ENCODE measurements around the gene POLD2. TPM values are rescaled to one million over a fixed set of nuclear protein-coding genes. Genes with fewer than 3 reads are reported as not detected.

POLD2 gene
- total and polyA plus RNA-seq, 2 of the 4 experiments (the other 2 are of a cell fraction) = 142 to 163 TPM

GRCh38 chr7:44102846-44103565 is 20.3 kb downstream of the POLD2 start:
- Histone ChIP-seq H3K36me3 (ENCODE audit: control insufficient read depth, insufficient read depth, low read length) (no peaks in the 10 kb centered on the region), H4K5ac (ENCODE audit: low read depth, low read length) (no peak overlapping the region), H3K27ac (ENCODE audit: insufficient read depth, low read length) (no peak overlapping the region), H4K91ac (ENCODE audit: insufficient read depth, low read depth, low read length) (no peak overlapping the region), H3K4ac (ENCODE audit: low read depth, low read length) (peak overlapping the region; percentile 79), H4K20me1 (ENCODE audit: insufficient read depth, low read length) (no peaks in the 10 kb centered on the region), H2BK5ac (ENCODE audit: low read depth, low read length, poor library complexity, severe bottlenecking) (no peak overlapping the region), H2AK9ac (replicated peaks; ENCODE audit: low read depth, low read length, poor library complexity) (peak overlapping the region; percentile 33), H4K8ac (ENCODE audit: low read depth in 2 of 2, low read length in 2 of 2) (no peak overlapping the region), H2BK20ac (ENCODE audit: low read depth, low read length) (no peak overlapping the region; the same call in 1 of the 2 replicates), H3K23ac (ENCODE audit: low read depth, low read length) (no peak overlapping the region), H3K27me3 (ENCODE audit: control insufficient read depth, insufficient read depth, low read length) (no peaks in the 10 kb centered on the region), H3K4me3 (ENCODE audit: insufficient read depth, low read depth, low read length) (no peak overlapping the region), H3K9me1 (ENCODE audit: insufficient read depth, low read length) (peaks cover 25% of the 10 kb centered on the region), H3K9ac (ENCODE audit: low read depth, low read length) (no peak overlapping the region), H2AK5ac (ENCODE audit: low read depth, low read length) (peak overlapping the region; percentile 56), H3K79me1 (ENCODE audit: low read depth in 1 of 2, low read length in 2 of 2) (no peaks in the 10 kb centered on the region; a peak in 1 of 4 replicates), H3K18ac (ENCODE audit: low read depth, low read length) (no peak overlapping the region), H3K56ac (ENCODE audit: extremely low read depth, insufficient read depth, low read length) (no peak overlapping the region), H3K4me2 (ENCODE audit: low read depth, low read length) (no peak overlapping the region), H3K4me1 (ENCODE audit: control insufficient read depth, insufficient read depth, low read length) (peaks cover 36% of the 10 kb centered on the region), H2AFZ (replicated peaks; ENCODE audit: low read length, poor library complexity) (peak overlapping the region; percentile 70), H2BK15ac (ENCODE audit: low read depth, low read length) (no peak overlapping the region), H3K9me3 (ENCODE audit: control insufficient read depth, insufficient read depth, low read length) (no peaks in the 10 kb centered on the region), H3K14ac (replicated peaks; ENCODE audit: low read depth, low read length) (peak overlapping the region; percentile 63; the same call in 1 of the 2 replicates), H2BK120ac (ENCODE audit: low read depth, low read length) (peak overlapping the region; percentile 67)
- in situ Hi-C loops (cut with MboI; ENCODE audit: low sequenced_read_pairs) (no loop called here), intact Hi-C loops (cut with micrococcal nuclease) (no loop called here), dilution Hi-C loops (cut with HindIII; ENCODE audit: low sequenced_read_pairs, unreplicated experiment) (no loop called here)
- TF ChIP-seq USF2 (IDR thresholded peaks at IDR 0.05; ENCODE audit: low read depth, low read length) (no peak), RAD21 (IDR thresholded peaks at IDR 0.05; ENCODE audit: low read length) (no peak), RCOR1 (IDR thresholded peaks at IDR 0.05; ENCODE audit: insufficient replicate concordance, low read length) (no peak), MXI1 (IDR thresholded peaks at IDR 0.05; ENCODE audit: borderline replicate concordance, low read depth, low read length) (no peak), MAFK (IDR thresholded peaks at IDR 0.05; ENCODE audit: low read depth, low read length) (no peak), CHD1 (IDR thresholded peaks at IDR 0.05; ENCODE audit: low read depth, low read length) (no peak)
- DNase-seq (no peak), ATAC-seq (ENCODE audit: low read depth) (no peak)
- POLR2A ChIA-PET (ENCODE audit: unreplicated experiment) = interaction anchor here (1.0 kb wide), 1 partner anchor 14 kb away, joined by 3 read pairs; no protein-coding TSS in a partner anchor
- WGBS, 2 experiments (ENCODE audit: extremely low coverage in 2 of 2, insufficient read length in 1 of 2) = 88% methylated on average over 4 of the region's 8 CpGs; no CpG with 5 or more reads in 1 of the 2 experiments
- BruUV-seq (replicated peaks) = no TSS peak
- CTCF ChIA-PET = no interaction called here
